ENCODE measurements around the gene SPDYE16.
"Not testable (repeated sequence)": the region's sequence is repeated elsewhere in the genome, so short reads cannot be mapped to it uniquely, and the experiment has no call there.

Gene SPDYE16

GRCh38 chr7:76543197-76543596, at the start of gene SPDYE16:
Gene SPDYE16, minus strand, starts transcription at chr7:76543297. Its CDS starts 1,838 bp downstream, at chr7:76541459.
- not testable (repeated sequence) for ATAC-seq

GRCh38 chr7:76592694-76593093, 49.6 kb upstream of the SPDYE16 start:
- ATAC-seq = not testable (repeated sequence)

GRCh38 chr7:76591602-76592304, 48.7 kb upstream of the SPDYE16 start:
- ATAC-seq = not testable (repeated sequence)

- not testable (repeated sequence) for ATAC-seq
Measured at GRCh38 chr7:76591033-76591432, 47.9 kb upstream of the SPDYE16 start.

- not testable (repeated sequence) for ATAC-seq
Measured at GRCh38 chr7:76588586-76588985, 45.5 kb upstream of the SPDYE16 start.

GRCh38 chr7:76586585-76587315, 43.7 kb upstream of the SPDYE16 start:
- not testable (repeated sequence) for ATAC-seq

- peak; percentile 73 for ATAC-seq
Measured at GRCh38 chr7:76583636-76584281, 40.7 kb upstream of the SPDYE16 start.

GRCh38 chr7:76582848-76583631, 39.9 kb upstream of the SPDYE16 start:
- ATAC-seq = peak; percentile 99

- peak; percentile 23 for ATAC-seq
Measured at GRCh38 chr7:76575919-76576655, 33.0 kb upstream of the SPDYE16 start.

- ATAC-seq = not testable (repeated sequence)
Measured at GRCh38 chr7:76575431-76575830, 32.3 kb upstream of the SPDYE16 start.

GRCh38 chr7:76572296-76572695, 29.2 kb upstream of the SPDYE16 start:
- ATAC-seq = not testable (repeated sequence)

GRCh38 chr7:76570324-76570775, 27.3 kb upstream of the SPDYE16 start:
- peak; percentile 70 for ATAC-seq

GRCh38 chr7:76568742-76569141, 25.6 kb upstream of the SPDYE16 start:
- ATAC-seq = peak; percentile 86

- ATAC-seq = not testable (repeated sequence)
Measured at GRCh38 chr7:76567753-76568152, 24.7 kb upstream of the SPDYE16 start.

- ATAC-seq = not testable (repeated sequence)
Measured at GRCh38 chr7:76567311-76567710, 24.2 kb upstream of the SPDYE16 start.

GRCh38 chr7:76565001-76565400, 21.9 kb upstream of the SPDYE16 start:
- ATAC-seq = not testable (repeated sequence)

GRCh38 chr7:76561342-76561741, 18.2 kb upstream of the SPDYE16 start:
- not testable (repeated sequence) for ATAC-seq

- ATAC-seq = not testable (repeated sequence)
Measured at GRCh38 chr7:76560157-76560556, 17.1 kb upstream of the SPDYE16 start.

- not testable (repeated sequence) for ATAC-seq
Measured at GRCh38 chr7:76559685-76560084, 16.6 kb upstream of the SPDYE16 start.

Measured in SK-N-SH treated with all-trans-retinoic acid at 6 μM for 48 hours (cell line).